HG03108 (cell line): ENCODE data around the gene RAP1GAP.

Experiments used
- ATAC-seq: cut with Tn5 transposase; IDR thresholded peaks from one replicate; pipeline ENCODE4 v1.9.1; 2021; ENCODE audit warnings: moderate library complexity; ENCODE audit not compliant: unreplicated experiment

The RAP1GAP gene

DNA sequence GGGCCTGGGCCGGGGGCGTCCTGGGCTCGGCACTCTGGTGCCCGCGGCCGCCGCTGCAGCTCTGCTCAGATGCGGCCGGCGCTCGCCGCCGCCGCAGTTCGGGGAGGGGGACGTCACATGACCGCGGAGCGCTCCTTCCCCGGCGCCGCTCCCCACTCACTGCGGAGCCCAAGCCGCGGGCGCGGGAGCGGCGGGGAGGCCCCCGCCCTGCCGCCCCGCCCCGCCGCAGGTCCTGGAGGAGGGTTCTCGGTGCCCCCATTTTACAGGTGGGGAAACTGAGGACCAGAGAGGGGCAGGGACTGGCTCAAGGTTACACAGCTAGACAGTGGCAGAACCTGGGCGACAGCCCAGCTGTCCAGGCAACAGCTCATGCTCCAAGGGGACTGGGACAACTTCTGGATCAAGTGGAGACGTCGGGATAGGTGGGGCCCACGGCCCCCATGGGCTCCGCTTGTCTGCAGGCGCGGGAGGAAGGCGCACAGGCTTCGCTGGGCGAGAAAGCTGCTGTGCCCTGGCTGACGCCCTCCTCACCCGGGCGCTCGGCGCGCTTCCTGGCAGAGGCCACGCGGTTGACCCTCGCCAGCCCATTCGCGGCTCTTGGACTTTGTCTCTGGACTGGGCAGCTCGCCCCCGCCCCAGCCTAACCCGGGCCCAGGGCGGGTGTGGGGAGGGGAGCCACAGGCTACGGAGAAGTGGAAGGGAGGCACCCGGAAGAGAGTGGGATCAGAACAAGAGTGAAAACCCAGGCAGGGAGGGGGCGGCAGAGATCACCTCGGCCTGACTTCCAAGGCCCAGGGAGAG, at the start of gene RAP1GAP:
Gene RAP1GAP, minus strand, starts transcription at position 100 of the 801 bp plus-strand sequence. CDS start 49,325 bp downstream, outside the sequence.
- ATAC-seq: no peak

DNA sequence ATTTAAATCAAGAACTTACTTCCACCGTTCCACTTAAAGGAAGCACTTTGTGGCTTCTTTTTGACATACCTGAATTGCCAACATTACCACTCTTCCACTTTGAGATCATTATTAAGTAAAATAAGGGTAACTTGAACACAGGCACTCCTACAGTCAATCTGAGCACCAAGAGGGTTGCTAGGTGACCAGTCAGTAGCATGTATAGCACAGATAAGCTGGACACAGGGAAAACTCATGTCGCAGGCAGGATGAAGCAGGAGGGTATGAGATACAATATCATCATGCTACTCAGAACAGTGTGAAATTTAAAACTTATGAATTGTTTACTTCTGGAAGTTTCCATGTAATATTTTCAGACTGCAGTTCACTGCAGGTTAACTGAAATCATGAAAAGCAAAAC, 47.0 kb upstream of the RAP1GAP start:
- ATAC-seq: no peak

DNA sequence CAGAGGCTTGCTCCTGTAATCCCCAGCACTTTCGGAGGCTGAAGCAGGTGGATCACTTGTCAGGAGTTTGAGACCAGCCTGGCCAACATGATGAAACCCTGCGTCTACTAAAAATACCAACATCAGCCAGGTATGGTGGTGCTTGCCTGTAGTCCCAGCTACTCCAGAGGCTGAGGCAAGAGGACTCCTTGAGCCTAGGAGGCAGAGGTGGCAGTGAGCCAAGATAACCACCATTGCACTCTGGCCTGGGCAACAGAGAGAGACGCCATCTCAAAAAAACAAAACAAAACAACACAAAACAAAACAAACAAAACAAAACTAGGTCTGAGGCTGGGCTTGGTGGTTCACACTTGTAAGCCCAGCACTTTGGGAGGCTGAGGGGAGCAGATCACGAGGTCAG, 38.7 kb upstream of the RAP1GAP start:
- ATAC-seq: no peak

DNA sequence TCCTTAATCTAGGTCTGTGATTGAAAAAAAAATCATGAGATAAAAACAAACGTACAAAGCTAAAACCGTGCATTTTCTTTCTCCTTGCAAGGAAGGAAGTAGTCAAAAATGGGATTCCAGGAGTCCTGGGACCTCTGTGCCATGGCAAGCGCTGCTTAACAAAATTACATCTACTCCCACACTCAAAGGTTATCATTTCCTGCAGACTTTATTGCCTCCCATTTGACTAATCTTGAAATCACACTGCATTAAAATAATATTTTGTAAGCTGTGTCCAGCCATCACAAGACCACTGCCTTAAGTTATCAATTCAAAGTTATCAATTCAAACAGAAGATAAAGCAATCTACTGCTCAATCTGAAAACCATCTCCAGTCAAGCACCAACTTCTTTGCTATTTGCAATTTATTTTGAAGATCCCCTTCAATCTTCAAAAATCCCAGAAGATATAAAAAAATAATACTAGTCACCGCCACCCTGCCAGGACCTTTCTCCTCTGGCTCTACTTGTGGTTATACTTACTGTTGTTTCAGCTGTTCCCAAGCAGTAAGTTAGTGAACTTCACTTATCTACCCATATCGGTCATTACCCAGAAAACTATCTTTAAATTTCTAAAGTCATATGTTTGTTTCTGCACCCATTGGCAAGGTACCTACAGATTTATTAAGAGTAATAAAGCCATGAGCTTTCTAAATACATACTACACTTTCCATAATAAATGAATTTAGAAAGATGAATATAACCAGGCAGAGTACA, 38.1 kb upstream of the RAP1GAP start:
- ATAC-seq: no peak

DNA sequence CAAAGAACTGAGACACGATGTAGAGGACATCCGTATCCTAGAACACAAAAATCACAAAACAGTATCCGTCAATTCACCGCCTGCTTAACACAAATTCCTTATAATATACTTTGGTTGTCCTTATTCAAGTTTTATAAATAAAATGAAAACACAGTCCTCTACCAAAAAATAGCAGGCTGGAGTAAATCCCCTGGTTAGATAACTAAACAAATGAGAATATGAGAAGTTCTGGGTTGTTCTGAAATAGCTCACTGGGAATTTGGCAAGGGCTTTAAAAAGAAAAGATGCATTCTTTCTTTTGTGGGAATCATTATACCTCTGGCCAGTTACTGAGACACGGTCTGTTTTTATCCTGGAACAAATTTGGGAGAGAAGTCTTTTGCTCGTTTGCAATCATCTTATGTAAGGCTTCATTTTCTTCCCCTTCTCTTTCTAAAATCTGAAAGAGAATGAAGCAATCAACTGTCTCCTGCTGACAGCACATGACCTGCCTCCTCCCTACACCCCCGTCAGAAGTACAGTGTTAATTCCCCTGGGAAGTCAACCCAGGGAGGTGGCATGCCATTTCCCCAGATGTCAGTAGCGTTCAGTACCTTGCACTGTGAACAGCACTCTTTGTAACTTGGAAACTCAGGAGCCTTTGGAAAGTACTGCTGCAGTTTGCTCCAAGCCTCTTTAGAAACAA, 37.1 kb upstream of the RAP1GAP start:
- ATAC-seq: no peak

DNA sequence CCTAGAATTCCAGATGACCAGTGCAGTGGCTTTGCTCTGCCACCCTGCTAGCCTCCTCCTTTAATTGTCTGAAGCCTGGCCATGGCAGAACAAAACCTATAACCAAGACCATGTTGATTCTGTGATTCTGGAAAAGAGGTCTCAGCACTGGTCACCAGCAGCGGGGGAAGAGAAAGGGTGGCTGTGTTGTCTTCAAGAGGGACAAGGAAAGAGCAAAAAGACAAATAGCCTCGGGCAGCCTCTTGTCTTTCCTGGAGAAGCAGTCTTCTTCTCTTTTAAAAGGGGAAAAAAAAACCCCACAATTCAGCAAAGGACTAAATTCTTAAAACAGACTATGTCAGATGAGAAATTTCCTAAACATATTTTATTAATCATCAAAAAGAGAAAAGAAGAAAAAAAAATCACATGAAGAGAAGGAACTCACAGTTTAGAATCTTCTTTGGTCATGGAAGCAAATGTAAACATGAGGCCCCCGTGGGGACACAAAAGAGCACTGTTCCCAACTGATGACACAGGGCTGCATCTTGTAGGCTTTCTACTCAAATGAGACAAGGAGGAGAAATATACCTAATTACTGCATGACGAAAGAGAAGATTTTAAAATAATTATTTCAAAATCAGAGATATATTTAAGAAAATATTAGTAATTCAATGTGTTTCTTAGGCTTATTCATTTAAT, 36.3 kb upstream of the RAP1GAP start:
- no peak for ATAC-seq

DNA sequence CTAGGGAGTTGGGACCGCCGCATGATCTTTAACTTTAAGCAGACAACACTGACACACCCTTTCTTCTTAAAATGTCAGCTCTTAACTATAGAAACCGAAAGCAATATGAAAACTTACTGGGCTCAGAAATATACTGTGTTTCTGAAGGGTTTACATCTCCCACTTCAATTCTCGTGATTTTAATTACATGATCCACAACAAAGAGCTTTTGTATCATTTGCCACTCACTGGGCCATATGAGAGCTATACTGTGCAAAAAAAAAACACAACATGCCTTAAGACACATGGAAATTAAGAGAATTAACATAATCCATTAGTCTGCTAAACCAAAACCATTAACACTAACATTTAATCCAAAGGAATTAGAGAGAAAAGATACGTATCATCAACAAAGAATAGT, 35.0 kb upstream of the RAP1GAP start:
- no peak for ATAC-seq

DNA sequence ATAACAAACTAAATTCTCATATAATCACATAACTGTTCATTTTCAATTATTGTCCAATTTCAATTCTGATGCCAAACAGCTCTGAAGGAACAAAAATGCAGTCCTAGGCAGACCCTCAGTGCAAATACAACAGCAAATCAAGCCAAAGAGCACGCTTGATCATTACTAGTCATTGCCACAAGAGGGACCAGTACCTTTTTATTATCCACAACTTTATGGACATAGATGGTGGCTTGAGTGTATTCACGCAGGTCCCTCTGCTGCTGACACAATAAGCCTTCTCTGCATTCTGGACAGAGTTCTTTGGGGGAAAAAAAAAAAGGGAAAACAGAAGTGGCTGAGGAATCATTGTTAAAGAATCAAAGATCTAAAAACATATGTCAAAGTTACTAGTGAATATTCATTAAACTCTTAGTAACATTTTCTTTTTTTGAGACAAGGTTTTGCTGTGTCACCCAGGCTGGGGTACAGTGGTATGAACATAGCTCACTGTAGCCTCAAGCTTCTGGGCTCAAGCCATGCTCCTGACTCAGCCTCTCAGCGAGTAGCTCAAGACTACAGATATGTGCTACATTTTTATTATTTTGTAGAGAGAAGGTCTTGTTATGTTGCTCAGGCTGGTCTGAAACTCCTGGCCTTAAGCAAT, 34.3 kb upstream of the RAP1GAP start:
- ATAC-seq: no peak

DNA sequence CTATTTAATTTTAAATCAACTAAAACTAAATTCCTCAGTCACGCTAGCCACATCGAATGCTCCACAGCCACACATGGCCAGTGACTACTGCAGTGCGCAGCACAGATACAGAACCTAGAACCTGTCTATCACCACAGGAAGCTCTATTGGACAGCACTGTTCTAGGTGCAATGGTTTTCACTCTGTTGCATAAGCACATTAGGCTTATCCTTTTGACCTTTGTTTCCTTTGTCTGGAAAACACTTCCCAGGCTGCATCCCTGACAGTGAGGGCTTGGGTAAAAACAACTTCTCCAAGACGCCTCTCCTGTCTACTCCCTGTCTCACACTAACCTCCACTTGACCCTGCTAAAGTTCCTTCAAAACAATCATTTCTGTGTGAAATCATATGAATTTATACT, 33.6 kb upstream of the RAP1GAP start:
- ATAC-seq: no peak

DNA sequence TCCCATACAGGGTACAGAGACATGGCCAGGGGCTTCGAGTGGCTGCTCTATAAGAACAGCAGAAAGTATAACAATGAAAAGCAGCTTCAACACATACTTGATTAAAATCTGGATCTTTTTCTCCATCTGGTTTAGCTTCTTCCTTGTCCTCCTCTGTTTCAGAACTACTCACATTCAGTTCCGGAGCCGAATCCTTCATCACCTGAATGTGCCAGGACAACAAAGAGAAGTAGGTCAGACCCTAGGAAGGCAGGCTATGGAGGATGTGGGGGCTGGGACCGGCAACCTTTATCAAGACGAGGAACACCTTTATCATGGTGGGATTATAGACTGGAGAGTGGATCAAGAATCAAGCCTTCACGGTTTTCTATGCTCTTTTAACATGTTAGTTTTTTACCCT, 32.2 kb upstream of the RAP1GAP start:
- ATAC-seq: no peak

DNA sequence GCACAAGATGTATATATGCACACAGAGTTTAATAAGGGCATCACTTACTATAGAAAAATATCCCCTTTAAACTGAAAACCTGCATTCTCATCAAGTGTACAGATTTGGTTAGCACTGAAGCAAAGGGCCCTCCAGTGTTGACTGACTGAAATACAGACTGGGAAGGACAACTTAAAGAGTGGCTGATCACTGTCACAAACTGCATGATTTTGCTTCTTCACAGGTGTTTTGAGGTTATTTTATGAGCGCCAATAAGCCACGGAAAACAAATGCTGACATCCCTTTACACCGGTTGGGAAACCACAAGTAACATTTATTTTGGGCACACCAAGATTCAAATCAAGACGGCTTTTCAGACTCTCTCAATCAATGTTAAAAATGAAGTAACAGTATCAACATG, 30.9 kb upstream of the RAP1GAP start:
- no peak for ATAC-seq

DNA sequence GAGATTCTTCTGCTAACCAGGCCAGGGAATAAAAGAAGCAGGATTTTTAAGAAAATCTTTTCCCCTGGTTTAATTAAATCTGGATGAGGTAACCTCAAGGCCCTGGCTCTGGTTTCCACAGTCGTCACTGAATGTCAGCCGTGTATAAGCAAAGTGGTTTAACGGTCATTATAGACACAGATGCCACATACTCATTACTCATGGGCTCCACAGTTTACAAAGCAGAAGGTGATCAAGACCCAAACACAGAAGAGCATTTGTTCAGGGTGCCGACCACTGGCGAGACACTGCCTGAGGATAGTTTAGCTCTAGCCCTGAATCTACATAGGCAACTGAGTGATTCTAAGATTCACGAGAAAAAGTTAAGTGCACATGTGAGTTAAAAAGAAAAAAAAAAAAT, 27.8 kb upstream of the RAP1GAP start:
- no peak for ATAC-seq

DNA sequence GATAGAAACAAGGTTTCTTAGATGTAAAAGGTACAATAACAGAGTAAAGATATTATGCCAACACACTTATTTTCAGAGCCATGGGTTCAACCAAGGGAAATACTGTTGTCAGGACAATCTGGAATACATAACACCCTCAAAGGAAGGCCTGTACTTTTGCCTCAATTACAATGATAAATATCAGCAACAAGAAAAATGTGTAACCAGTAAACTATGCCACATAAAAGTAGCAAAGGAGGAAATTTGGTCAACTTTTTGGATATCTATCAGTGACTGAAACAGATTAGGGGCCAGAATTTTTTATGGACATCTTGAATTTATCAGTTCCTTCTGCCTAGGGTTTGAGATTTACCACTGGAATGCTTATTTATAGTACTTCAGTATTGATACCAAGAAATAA, 24.6 kb upstream of the RAP1GAP start:
- no peak for ATAC-seq

DNA sequence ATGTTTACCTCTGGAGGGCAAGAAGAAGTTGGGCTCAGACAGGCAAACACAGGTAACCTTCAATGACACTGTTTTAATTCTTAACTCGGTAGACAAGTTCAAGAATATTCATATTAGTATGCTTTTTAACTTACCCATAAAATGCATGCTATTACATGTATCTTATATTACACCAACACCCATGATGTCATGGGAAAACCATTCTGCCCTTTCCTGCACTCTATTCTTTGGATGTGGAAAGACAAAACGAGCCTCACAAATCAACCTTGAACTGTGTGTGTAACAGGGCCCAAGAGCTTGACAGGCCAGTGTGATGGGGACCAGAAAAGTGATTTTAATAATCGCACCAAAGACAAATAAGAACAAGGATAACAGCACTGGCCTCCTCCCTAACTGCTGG, 22.6 kb upstream of the RAP1GAP start:
- no peak for ATAC-seq

DNA sequence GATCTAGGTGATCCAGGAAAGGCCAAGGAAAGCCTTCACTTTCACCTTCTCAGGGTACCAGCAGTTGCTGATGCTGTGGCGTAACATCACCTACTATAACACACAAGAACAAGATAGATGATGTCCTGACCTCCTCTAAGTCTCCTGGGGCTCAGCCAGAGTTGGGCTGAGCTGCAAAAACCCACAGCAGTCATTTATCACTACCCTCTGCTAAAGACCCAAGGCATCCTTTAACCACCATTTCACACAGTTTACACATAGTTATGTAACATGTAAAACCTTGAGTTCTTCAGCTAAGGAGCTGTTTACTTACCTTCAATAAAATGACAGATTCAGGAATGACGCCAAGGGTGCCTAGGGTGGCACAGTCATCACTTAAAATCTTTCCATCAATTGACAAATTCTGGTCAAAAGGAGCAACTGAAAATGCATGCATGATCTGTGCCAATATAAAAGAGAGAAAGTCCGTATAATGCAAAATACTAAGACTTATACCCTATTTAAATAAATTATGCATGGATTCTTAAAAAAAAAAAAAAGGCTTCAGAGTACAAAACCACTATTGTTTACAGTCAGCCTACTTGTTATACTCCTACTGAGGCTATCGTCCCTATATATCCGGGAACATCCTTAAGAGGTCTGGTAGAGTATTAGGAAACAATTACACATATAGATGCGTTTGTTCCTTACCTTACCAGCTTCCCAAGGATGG, 20.7 kb upstream of the RAP1GAP start:
- ATAC-seq: no peak

DNA sequence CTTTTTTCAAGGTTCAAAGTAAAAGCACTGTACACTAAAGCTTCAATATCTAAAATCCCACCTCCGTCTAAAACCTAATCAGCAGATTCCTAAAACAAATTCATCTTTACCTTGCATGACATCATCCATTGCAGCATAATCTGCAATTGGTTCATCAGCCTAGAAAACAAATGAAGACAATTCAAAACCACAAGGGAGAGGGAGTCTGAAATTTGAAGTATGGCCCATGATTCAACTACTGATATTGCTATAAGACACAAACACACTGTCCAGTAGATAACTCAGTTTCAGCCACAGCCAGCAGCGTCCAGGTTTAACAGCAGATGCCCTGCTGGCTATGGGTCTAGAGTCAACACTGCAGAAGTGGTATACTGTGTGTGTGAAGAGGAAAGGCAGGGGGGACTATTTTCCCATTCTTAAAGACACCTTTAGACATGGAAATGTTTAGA, 17.9 kb upstream of the RAP1GAP start:
- ATAC-seq: no peak

DNA sequence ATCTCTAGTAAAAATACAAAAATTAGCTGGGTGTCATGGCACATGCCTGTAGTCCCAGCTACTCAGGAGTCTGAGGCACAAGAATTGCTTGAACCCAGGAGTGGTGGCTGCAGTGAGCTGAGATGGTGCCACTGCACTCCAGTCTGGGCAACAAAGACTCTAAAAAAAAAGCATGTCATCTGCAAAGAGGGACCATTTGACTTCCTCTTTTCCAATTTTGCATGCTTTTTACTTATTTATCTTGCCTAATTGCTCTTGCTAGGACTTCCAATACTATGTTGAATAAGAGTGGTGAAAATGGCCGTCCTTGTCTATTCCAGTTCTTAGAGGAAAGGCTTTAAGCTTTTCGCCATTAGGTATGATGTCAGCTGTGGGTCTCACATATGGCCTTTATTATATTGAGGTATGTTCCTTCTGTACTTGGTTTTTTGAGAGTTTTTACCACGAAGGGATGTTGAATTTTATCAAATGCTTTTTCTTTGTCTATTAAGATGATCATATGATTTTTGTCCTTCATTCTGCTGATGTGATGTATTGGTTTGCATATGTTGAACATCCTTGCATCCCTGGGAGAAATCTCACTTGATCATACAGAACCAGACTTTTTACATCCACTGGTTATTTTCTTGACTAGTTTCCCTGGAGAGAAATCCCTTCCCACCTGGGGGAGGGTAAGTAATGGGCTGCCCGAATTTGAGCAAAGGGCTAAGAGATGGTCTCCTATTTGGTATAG, 17.0 kb upstream of the RAP1GAP start:
- no peak for ATAC-seq

DNA sequence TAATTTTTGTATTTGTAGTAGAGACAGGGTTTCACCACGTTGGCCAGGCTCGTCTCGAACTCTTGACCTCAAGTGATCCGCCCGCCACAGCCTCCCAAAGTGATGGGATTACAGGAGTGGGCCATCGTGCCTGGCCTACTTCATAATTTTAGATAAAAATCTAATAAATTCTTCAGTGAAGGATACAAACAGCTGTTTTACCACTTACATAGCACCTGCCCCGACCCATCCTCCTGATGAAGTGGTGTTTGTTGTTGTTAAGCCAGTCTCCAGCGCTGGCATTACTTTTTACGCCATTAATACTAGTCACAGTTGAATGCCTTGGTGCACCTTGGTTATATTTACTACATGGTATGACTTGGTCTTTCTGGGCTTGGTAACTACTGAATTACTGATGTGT, 12.3 kb upstream of the RAP1GAP start:
- ATAC-seq: no peak

DNA sequence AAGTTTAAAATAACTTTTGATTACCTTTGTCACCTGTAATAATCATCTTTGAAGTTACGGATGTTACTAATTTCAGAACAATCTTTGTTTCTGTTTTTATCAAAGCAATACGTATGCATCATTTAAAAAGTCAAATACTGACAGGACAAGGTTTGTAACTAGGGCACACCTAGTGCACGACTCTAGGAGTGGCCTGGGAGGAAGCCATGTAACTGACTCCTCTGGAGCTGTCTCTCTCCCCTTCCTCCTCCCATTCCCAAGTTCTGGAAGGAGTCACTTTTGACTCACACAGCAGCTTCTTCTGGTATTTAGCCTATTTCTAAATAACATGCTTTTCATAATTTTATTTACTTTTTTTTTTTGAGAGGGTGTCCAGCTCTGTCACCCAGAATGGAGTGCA, 11.8 kb upstream of the RAP1GAP start:
- ATAC-seq: no peak
